Renal pelvis (tissue), 4 donors: ENCODE data around the gene BEAN1. TPM values are rescaled to one million over a fixed set of nuclear protein-coding genes. Genes with fewer than 3 reads are reported as not detected.

Experiments
- DNase-seq: peaks from one replicate; pipeline ENCODE4 v3.0.0-alpha.2; 2013
- polyA plus RNA-seq, 3 donors: library from polyadenylated mRNA; unstranded; fragments of 120-200 nt; gene quantifications; one replicate each; pipeline ENCODE4 v1.2.1, GENCODE V29; 2013; ENCODE audit not compliant: insufficient read length in 3 of 3

The BEAN1 gene
- polyA plus RNA-seq, 3 donors: 1.5 to 3.8 (median 3.4) TPM

- no peak for DNase-seq
These were observed 92.6 kb downstream of the BEAN1 start for GRCh38 chr16:66519482-66520373.

GRCh38 chr16:66520406-66521170 is 93.5 kb downstream of the BEAN1 start:
- DNase-seq: no peak

GRCh38 chr16:66521252-66521713 is 94.2 kb downstream of the BEAN1 start:
- no peak for DNase-seq

GRCh38 chr16:66521951-66522771 is 95.1 kb downstream of the BEAN1 start:
- DNase-seq: no peak

GRCh38 chr16:66522816-66523590 is 95.9 kb downstream of the BEAN1 start:
- DNase-seq: no peak

- no peak for DNase-seq
These were observed 96.8 kb downstream of the BEAN1 start for GRCh38 chr16:66523861-66524354.

- no peak for DNase-seq
These were observed 97.6 kb downstream of the BEAN1 start for GRCh38 chr16:66524601-66525164.

- no peak for DNase-seq
These were observed 98.5 kb downstream of the BEAN1 start for GRCh38 chr16:66525396-66526180.

- no peak for DNase-seq
These were observed 101.2 kb downstream of the BEAN1 start for GRCh38 chr16:66528294-66528693.

- no peak for DNase-seq
These were observed 102.4 kb downstream of the BEAN1 start for GRCh38 chr16:66529475-66529874.

Other genes with a start within 250 kb of the BEAN1 start
- gene CDH5, start 60.6 kb upstream of the BEAN1 start, polyA plus RNA-seq: 10 to 100 TPM; 53.1 to 70.8 (median 62.7) TPM
- gene TK2, start 122.8 kb downstream of the BEAN1 start, polyA plus RNA-seq: 10 to 100 TPM; 33.5 to 37.8 (median 36.4) TPM
- gene CKLF, start 125.3 kb downstream of the BEAN1 start, polyA plus RNA-seq: 10 to 100 TPM; 30.4 to 38.8 (median 36.7) TPM
- 1 to 10 TPM; 6.8 to 9.3 (median 8.2) TPM for gene CMTM1, start 139.1 kb downstream of the BEAN1 start, polyA plus RNA-seq
- gene CMTM2, start 152.2 kb downstream of the BEAN1 start, polyA plus RNA-seq: under 1 TPM; 0.56 to 0.90 (median 0.61) TPM
- gene CMTM3, start 177.4 kb downstream of the BEAN1 start, polyA plus RNA-seq: 10 to 100 TPM; 53.5 to 70.2 (median 65.5) TPM